A549 (cell line): ENCODE measurements around the gene LYPLA2. TPM values are rescaled to one million over a fixed set of nuclear protein-coding genes. Genes with fewer than 3 reads are reported as not detected.

ENCODE experiments used
- ATAC-seq, 2 experiments: fragments of 200-7000 bp in 1 of 2; fragments of >200 bp in 1 of 2; cut with Nextera tagmentation in 1 of 2; cut with Tn5 transposase in 1 of 2; 3 replicates each; pipeline versions ENCODE4 v1.8.0 to v1.9.1; 2018 to 2020; ENCODE audit warnings: mild to moderate bottlenecking in 1 of 2, moderate library complexity in 1 of 2
- CTCF ChIA-PET: fragments of 300-600 bp; sonication (Branson Sonifier 250); formaldehyde crosslinking; extraction: SDS; loops from one replicate; lab custom pipeline; 2021; ENCODE audit warnings: antibody characterized with exemption, inconsistent platforms; lab: Yijun Ruan, JAX
- POLR2A ChIA-PET: fragments of 350-600 bp; formaldehyde crosslinking; extraction: SDS; loops from one replicate; lab custom pipeline; 2021; ENCODE audit warnings: antibody characterized with exemption, inconsistent platforms; lab: Yijun Ruan, JAX
- DNase-seq, 2 experiments: peaks; one replicate each; pipeline versions ENCODE4 v3.0.0 to v3.0.0-alpha.2; 2011 to 2016; ENCODE audit warnings: low read depth in 1 of 2, low spot score in 1 of 2
- FAIRE-seq: peaks from 2 replicates; lab custom pipeline; 2011; peaks lifted over from hg19 to GRCh38; lab: Jason Lieb, UNC
- H3K27ac ChIP-seq, 2 experiments: fragments of >200 bp; sonication (Bioruptor Twin); formaldehyde crosslinking; 3 replicates each; pipeline ENCODE4 v1.5.1; 2016 to 2017
- H3K4me1 ChIP-seq: fragments of >200 bp; sonication (Bioruptor Twin); formaldehyde crosslinking; 3 replicates; pipeline ENCODE4 v1.6.1; 2016
- H3K4me2 ChIP-seq: fragments of >200 bp; sonication (Bioruptor Twin); formaldehyde crosslinking; 3 replicates; pipeline ENCODE4 v1.6.1; 2016
- H3K4me3 ChIP-seq: fragments of >200 bp; sonication (Bioruptor Twin); formaldehyde crosslinking; 3 replicates; pipeline ENCODE4 v1.5.1; 2016
- H3K9me3 ChIP-seq: fragments of >200 bp; sonication (Bioruptor Twin); formaldehyde crosslinking; 3 replicates; pipeline ENCODE4 v1.6.1; 2016
- BHLHE40 ChIP-seq: IDR thresholded peaks from 2 replicates; pipeline ENCODE4 v1.6.1; 2012; ENCODE audit warnings: low read depth, low read length, inconsistent platforms
- EP300 ChIP-seq, 2 experiments: fragments of >200 bp; sonication (Bioruptor Twin); formaldehyde crosslinking; IDR thresholded peaks; 2 replicates in 1 of 2; 3 replicates in 1 of 2; pipeline ENCODE4 v1.6.1; 2016 to 2017
- FOSB ChIP-seq: fragments of 250-450 bp; sonication (Bioruptor Pico); IDR thresholded peaks from 2 replicates; pipeline ENCODE4 v1.5.0; 2020; ENCODE audit warnings: mild to moderate bottlenecking, moderate library complexity
- GATA3 ChIP-seq: IDR thresholded peaks from 2 replicates; pipeline ENCODE4 v1.6.1; 2012; ENCODE audit warnings: borderline replicate concordance
- HOXA7 ChIP-seq: fragments of 250-450 bp; sonication (Bioruptor Pico); IDR thresholded peaks from 2 replicates; pipeline ENCODE4 v1.5.0; 2020; ENCODE audit warnings: mild to moderate bottlenecking, moderate library complexity
- JUN ChIP-seq, 2 experiments: fragments of >200 bp; sonication (Bioruptor Twin); formaldehyde crosslinking; IDR thresholded peaks; 2 replicates in 1 of 2; 3 replicates in 1 of 2; pipeline ENCODE4 v1.6.1; 2016 to 2017
- KDM1A ChIP-seq: fragments of 200-600 bp; sonication (generic); IDR thresholded peaks from 2 replicates; pipeline ENCODE4 v1.6.1; 2016; ENCODE audit warnings: low read depth, mild to moderate bottlenecking
- KDM5A ChIP-seq: fragments of 200-600 bp; sonication (generic); IDR thresholded peaks from 2 replicates; pipeline ENCODE4 v1.6.1; 2016; ENCODE audit warnings: antibody characterized with exemption, mild to moderate bottlenecking
- MAFK ChIP-seq: fragments of 450-650 bp; IDR thresholded peaks from 2 replicates; pipeline ENCODE4 v1.6.1; 2014; ENCODE audit not compliant: partially characterized antibody
- NFE2L2 ChIP-seq: fragments of 150-350 bp; conservative IDR thresholded peaks from 2 replicates; pipeline ENCODE4 v1.6.1; 2014; ENCODE audit warnings: low read length
- PHF8 ChIP-seq: fragments of 200-600 bp; sonication (generic); IDR thresholded peaks from 2 replicates; pipeline ENCODE4 v1.6.1; 2016; ENCODE audit warnings: low read depth, mild to moderate bottlenecking, antibody characterized with exemption, moderate library complexity, borderline replicate concordance
- POLR2AphosphoS2 ChIP-seq: conservative IDR thresholded peaks from 2 replicates; pipeline ENCODE4 v1.6.1; 2012; ENCODE audit warnings: low read length, improper control_type of control experiment, inconsistent platforms
- RFX5 ChIP-seq: fragments of 450-650 bp; IDR thresholded peaks from 2 replicates; pipeline ENCODE4 v1.7.1; 2014; ENCODE audit warnings: antibody characterized with exemption, mild to moderate bottlenecking, moderate library complexity
- RNF2 ChIP-seq: fragments of 200-600 bp; sonication (generic); IDR thresholded peaks from 2 replicates; pipeline ENCODE4 v1.6.1; 2016; ENCODE audit warnings: low read depth, mild to moderate bottlenecking, antibody characterized with exemption, moderate library complexity, borderline replicate concordance
- SREBF2 ChIP-seq: fragments of 450-650 bp; IDR thresholded peaks from 2 replicates; pipeline ENCODE4 v1.6.1; 2014; ENCODE audit warnings: mild to moderate bottlenecking, moderate library complexity
- TFCP2L1 ChIP-seq: fragments of 250-450 bp; sonication (Bioruptor Pico); IDR thresholded peaks from 2 replicates; pipeline ENCODE4 v1.5.0; 2021; ENCODE audit warnings: mild to moderate bottlenecking
- ZNF302 ChIP-seq: fragments of 250-450 bp; sonication (Bioruptor Pico); IDR thresholded peaks from 2 replicates; pipeline ENCODE4 v1.9.0; 2021; ENCODE audit warnings: inconsistent platforms, mild to moderate bottlenecking, moderate library complexity
- WGBS: methylation state at CpG from one replicate; pipeline ENCODE4 v1.1.6; 2017; ENCODE audit errors: missing lambda C conversion rate; 5-methylcytosine and 5-hydroxymethylcytosine counted together
- polyA plus RNA-seq, 4 experiments: library from polyadenylated mRNA; depleted of rRNA in 3 of 4; stranded (reverse); fragments of >200 nt; fragmentation: RNase III in 1 of 4; extraction: RNeasy Plus Mini Kit Qiagen cat#74134 plus additional on column Dnase treatment in 1 of 4; gene quantifications; 2 replicates in 3 of 4; 3 replicates in 1 of 4; pipeline ENCODE4 v1.2.3, GENCODE V29; 2011 to 2017
- TF ChIP-seq, protein P1 (sequence below): fragments of 250-450 bp; sonication (Bioruptor Pico); IDR thresholded peaks from 2 replicates; pipeline ENCODE4 v1.5.0; 2021; ENCODE audit warnings: mild to moderate bottlenecking, moderate library complexity, borderline replicate concordance
- TF ChIP-seq, protein P2 (sequence below): fragments of >200 bp; sonication (Bioruptor Twin); formaldehyde crosslinking; IDR thresholded peaks from 3 replicates; pipeline ENCODE4 v1.5.1; 2016
- TF ChIP-seq, protein P3 (sequence below): fragments of >200 bp; sonication (Bioruptor Twin); formaldehyde crosslinking; IDR thresholded peaks from 3 replicates; pipeline ENCODE4 v1.6.1; 2016
- TF ChIP-seq, protein P4 (sequence below): fragments of 250-450 bp; sonication (Bioruptor Pico); IDR thresholded peaks from 2 replicates; pipeline ENCODE4 v1.5.0; 2020; ENCODE audit warnings: low read depth, mild to moderate bottlenecking, moderate library complexity
- TF ChIP-seq, protein P5 (sequence below): fragments of >200 bp; sonication (Bioruptor Twin); formaldehyde crosslinking; IDR thresholded peaks from 2 replicates; pipeline ENCODE4 v1.6.1; 2016
- TF ChIP-seq, protein P6 (sequence below): IDR thresholded peaks from 2 replicates; pipeline ENCODE4 v1.6.1; 2012; ENCODE audit warnings: low read depth, borderline replicate concordance
- TF ChIP-seq, protein P7 (sequence below): IDR thresholded peaks from 2 replicates; pipeline ENCODE4 v1.6.1; 2012

The LYPLA2 gene
- polyA plus RNA-seq, 2 of the 4 experiments (the other 2 are of a cell fraction), result 17.8 to 49.2 TPM

DNA sequence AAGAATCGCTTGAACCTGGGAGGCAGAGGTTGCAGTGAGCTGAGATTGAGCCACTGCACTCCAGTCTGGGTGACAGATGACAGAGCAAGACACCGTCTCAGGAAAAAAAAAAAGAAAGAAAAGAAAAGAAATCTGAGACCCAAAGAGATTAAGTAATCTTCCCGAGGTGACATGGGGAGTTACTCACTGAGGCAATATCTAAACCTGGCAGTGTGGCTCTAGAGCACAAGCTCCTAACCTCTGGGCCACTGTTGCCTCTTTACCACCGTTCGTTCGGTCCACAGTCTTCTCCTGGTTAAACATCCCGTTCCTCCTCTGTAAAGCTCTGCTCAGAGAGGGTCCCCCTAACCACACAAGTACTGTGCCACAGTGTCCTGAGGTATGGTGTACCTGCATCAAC lies 32.8 kb downstream of the LYPLA2 start:
- ATAC-seq (no peak), DNase-seq (no peak), FAIRE-seq (no peak)
- TF ChIP-seq, protein P1, sequence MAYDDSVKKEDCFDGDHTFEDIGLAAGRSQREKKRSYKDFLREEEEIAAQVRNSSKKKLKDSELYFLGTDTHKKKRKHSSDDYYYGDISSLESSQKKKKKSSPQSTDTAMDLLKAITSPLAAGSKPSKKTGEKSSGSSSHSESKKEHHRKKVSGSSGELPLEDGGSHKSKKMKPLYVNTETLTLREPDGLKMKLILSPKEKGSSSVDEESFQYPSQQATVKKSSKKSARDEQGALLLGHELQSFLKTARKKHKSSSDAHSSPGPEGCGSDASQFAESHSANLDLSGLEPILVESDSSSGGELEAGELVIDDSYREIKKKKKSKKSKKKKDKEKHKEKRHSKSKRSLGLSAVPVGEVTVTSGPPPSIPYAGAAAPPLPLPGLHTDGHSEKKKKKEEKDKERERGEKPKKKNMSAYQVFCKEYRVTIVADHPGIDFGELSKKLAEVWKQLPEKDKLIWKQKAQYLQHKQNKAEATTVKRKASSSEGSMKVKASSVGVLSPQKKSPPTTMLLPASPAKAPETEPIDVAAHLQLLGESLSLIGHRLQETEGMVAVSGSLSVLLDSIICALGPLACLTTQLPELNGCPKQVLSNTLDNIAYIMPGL (CRISPR knock-in tag), result no peak
- TF ChIP-seq SREBF2 (no peak), NFE2L2 (no peak), RNF2 (no peak), ZNF302 (CRISPR knock-in tag) (no peak), HOXA7 (CRISPR knock-in tag) (no peak), RFX5 (no peak), GATA3 (no peak), EP300 (IDR thresholded peaks at IDR 0.05) (no peak), KDM1A (no peak), MAFK (no peak), TFCP2L1 (CRISPR knock-in tag) (no peak), BHLHE40 (no peak), FOSB (CRISPR knock-in tag) (no peak), JUN (IDR thresholded peaks at IDR 0.05) (no peak)
- TF ChIP-seq, protein P2, sequence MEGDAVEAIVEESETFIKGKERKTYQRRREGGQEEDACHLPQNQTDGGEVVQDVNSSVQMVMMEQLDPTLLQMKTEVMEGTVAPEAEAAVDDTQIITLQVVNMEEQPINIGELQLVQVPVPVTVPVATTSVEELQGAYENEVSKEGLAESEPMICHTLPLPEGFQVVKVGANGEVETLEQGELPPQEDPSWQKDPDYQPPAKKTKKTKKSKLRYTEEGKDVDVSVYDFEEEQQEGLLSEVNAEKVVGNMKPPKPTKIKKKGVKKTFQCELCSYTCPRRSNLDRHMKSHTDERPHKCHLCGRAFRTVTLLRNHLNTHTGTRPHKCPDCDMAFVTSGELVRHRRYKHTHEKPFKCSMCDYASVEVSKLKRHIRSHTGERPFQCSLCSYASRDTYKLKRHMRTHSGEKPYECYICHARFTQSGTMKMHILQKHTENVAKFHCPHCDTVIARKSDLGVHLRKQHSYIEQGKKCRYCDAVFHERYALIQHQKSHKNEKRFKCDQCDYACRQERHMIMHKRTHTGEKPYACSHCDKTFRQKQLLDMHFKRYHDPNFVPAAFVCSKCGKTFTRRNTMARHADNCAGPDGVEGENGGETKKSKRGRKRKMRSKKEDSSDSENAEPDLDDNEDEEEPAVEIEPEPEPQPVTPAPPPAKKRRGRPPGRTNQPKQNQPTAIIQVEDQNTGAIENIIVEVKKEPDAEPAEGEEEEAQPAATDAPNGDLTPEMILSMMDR, result no peak
- TF ChIP-seq, protein P3, sequence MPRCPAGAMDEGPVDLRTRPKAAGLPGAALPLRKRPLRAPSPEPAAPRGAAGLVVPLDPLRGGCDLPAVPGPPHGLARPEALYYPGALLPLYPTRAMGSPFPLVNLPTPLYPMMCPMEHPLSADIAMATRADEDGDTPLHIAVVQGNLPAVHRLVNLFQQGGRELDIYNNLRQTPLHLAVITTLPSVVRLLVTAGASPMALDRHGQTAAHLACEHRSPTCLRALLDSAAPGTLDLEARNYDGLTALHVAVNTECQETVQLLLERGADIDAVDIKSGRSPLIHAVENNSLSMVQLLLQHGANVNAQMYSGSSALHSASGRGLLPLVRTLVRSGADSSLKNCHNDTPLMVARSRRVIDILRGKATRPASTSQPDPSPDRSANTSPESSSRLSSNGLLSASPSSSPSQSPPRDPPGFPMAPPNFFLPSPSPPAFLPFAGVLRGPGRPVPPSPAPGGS, result no peak
- TF ChIP-seq, protein P4, sequence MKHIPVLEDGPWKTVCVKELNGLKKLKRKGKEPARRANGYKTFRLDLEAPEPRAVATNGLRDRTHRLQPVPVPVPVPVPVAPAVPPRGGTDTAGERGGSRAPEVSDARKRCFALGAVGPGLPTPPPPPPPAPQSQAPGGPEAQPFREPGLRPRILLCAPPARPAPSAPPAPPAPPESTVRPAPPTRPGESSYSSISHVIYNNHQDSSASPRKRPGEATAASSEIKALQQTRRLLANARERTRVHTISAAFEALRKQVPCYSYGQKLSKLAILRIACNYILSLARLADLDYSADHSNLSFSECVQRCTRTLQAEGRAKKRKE, result no peak
- TF ChIP-seq, protein P5, sequence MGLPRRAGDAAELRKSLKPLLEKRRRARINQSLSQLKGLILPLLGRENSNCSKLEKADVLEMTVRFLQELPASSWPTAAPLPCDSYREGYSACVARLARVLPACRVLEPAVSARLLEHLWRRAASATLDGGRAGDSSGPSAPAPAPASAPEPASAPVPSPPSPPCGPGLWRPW, result no peak
- TF ChIP-seq, protein P6, sequence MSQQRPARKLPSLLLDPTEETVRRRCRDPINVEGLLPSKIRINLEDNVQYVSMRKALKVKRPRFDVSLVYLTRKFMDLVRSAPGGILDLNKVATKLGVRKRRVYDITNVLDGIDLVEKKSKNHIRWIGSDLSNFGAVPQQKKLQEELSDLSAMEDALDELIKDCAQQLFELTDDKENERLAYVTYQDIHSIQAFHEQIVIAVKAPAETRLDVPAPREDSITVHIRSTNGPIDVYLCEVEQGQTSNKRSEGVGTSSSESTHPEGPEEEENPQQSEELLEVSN, result no peak
- Histone ChIP-seq H3K4me2 (peak overlapping the region; percentile 82; the same call in 2 of the 3 replicates), H3K9me3 (no peaks in the 10 kb centered on the region), H3K27ac (no peak overlapping the region), H3K4me3 (no peak overlapping the region), H3K4me1 (no peaks in the 10 kb centered on the region; the same call in 2 of the 3 replicates)
- CTCF ChIA-PET, result interaction anchor here (0.9 to 8.4 kb wide), 3 partner anchors 14 to 32 kb away, joined by 4 to 57 read pairs (median 6); no protein-coding TSS in a partner anchor
- WGBS, result 90% methylated on average over 7 of the region's 7 CpGs
- POLR2A ChIA-PET, result interaction anchor here (0.6 to 1.1 kb wide), 2 partner anchors 15 to 21 kb away, joined by 3 to 4 read pairs; no protein-coding TSS in a partner anchor

DNA sequence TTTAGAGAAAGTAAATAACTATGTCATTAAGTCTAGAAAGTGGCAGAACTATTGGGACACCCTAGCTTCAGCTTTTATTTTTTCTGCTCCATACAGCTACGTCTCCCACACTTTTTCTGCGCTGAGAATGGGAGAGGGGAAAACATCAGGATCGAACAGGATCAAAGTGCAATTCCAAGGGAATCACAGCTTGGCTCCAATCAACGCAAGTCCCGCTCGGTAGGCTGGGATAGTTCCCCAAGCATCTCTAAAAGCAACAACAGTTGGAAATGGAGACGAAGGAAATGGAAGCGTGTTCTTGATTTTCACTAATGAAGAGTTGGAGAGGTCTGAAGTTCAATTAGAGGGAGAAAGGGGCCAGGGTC lies 33.7 kb downstream of the LYPLA2 start:
- Histone ChIP-seq H3K4me2 (peak overlapping the region; percentile 82), H3K4me3 (peak overlapping the region; percentile 80), H3K4me1 (no peaks in the 10 kb centered on the region; the same call in 2 of the 3 replicates), H3K9me3 (no peaks in the 10 kb centered on the region), H3K27ac (peak overlapping the region; percentile 85 to 100)
- DNase-seq, result no peak
- WGBS, result 3% methylated on average over 8 of the region's 8 CpGs
- POLR2A ChIA-PET, result interaction anchor here (1.1 to 1.6 kb wide), 2 partner anchors 14 to 46 kb away, joined by 7 to 9 read pairs; partner anchors contain the start of gene PITHD1
- TF ChIP-seq KDM1A, result no peak
- no peak for TF ChIP-seq PHF8
- TF ChIP-seq POLR2AphosphoS2, result no peak
- TF ChIP-seq TFCP2L1 (CRISPR knock-in tag), result no peak
- TF ChIP-seq, protein P7, sequence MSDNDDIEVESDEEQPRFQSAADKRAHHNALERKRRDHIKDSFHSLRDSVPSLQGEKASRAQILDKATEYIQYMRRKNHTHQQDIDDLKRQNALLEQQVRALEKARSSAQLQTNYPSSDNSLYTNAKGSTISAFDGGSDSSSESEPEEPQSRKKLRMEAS, result no peak
- TF ChIP-seq, protein P6, result no peak
- TF ChIP-seq KDM5A, result no peak
- no peak for TF ChIP-seq EP300 (IDR thresholded peaks at IDR 0.05)
- TF ChIP-seq, protein P1 (CRISPR knock-in tag), result no peak
- CTCF ChIA-PET, result interaction anchor here (1.8 to 8.4 kb wide), 2 partner anchors 15 to 30 kb away, joined by 6 to 57 read pairs; no protein-coding TSS in a partner anchor
- ATAC-seq, result 0 out of 6 replicates have a peak, but pooled peaks of 1 of the 2 experiments have one; percentile 20
- FAIRE-seq, result no peak
